Measurements from ENCODE around the gene PDE11A.
"Not testable (repeated sequence)": the region's sequence is repeated elsewhere in the genome, so short reads cannot be mapped to it uniquely, and the experiment has no call there.

The PDE11A gene

DNA sequence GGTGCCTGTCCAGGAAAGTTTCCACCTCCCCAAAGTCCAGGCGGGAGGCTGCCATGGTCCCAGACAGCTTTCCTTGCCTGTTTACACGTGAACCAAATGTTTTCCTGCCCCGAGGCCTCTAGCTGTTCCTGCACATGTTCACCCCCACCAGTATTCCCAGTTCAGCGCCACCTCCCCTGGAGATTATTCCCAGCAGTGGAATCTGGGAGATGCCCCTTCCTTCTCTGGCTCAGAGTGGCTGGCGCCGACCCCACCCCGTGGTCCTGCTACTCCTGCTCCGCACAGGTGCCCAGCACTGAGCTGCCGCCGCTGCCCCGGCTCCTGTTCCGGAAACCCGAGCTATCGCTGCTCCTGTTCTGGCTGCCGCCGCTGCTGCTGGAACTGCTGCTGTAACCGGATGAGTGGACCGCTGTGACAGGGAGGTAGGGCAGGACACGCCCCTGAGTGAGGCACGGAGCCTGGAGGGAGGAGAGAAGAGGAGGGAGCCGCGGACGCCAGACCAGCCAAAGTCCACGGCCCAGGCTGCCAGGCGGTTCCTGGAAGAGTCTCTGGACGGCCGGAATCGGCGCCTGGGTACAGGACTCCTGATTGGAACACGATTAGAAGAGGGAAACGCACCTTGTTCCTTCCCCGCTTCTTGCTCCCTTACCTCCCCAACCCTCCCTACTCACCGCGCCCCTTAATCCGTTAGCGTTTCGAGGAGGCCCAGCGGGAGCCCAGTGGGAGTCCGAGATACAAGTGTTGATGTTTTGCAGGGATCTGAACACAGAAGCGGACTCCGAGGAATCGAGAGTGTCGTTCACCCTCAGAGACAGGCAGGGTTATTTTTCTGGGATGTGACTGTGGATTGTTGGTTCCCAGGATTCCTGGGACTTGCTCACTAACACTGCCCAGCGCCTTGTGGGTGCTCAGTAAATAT is at the start of gene PDE11A:
TSS of gene PDE11A (minus strand) at position 395 of the 919 bp plus-strand sequence. CDS start at position 55, 340 bp downstream.
- DNase-seq = peak in 9 of 10 donors; percentile 15 to 93 (median 51)
- intact Hi-C loops (cut with DNase I) = no loop called here

GRCh38 chr2:178119179-178119922 is 46.8 kb upstream of the PDE11A start:
- DNase-seq = no peak
- intact Hi-C loops (cut with DNase I) = no loop called here

- DNase-seq = no peak
- intact Hi-C loops (cut with DNase I) = no loop called here
Observed at GRCh38 chr2:178117725-178118124, 45.1 kb upstream of the PDE11A start.

- intact Hi-C loops (cut with DNase I) = no loop called here
Observed at GRCh38 chr2:178115271-178115670, 42.7 kb upstream of the PDE11A start.

DNA sequence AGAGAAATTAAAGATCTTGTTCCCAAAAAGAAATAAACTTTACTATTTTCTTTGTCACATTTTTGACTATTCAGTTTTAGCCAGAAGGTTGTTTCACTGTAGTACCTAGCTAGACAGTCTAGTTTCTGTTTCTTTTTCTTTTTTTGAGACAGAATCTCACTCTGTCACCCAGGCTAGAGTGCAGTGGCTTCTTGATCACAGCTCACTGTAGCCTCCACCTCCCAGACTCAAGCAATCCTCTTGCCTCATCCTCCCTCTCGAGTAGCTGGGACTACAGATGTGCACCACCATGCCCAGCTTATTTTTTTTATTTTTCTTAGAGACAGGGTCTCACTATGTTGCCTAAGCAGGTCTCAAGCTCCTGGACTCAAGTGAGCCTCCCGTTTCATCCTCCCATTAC is 41.9 kb upstream of the PDE11A start:
- no peak for DNase-seq
- intact Hi-C loops (cut with DNase I) = loop anchor here (5.0 kb wide), 2 partner anchors 78 to 303 kb away; partner anchors contain the start of gene OSBPL6

More at GRCh38 chr2:178115271-178115670, 42.7 kb upstream of the PDE11A start:
- no peak for DNase-seq

GRCh38 chr2:178112202-178113152 is 39.9 kb upstream of the PDE11A start, which contains the start of gene RBM45:
TSS of gene RBM45 (plus strand) at chr2:178112437. CDS start at chr2:178112547, 110 bp downstream.
- DNase-seq = peak; percentile 77 to 98 (median 88)

GRCh38 chr2:178111743-178112142 is 39.2 kb upstream of the PDE11A start:
- DNase-seq = no peak
- intact Hi-C loops (cut with DNase I) = loop anchor here (5.0 kb wide), 2 partner anchors 81 to 306 kb away; partner anchors contain the start of gene OSBPL6

More at GRCh38 chr2:178112202-178113152, 39.9 kb upstream of the PDE11A start, which contains the start of gene RBM45:
- intact Hi-C loops (cut with DNase I) = loop anchor here (5.0 kb wide), 2 partner anchors 80 to 305 kb away; partner anchors contain the start of gene OSBPL6

DNA sequence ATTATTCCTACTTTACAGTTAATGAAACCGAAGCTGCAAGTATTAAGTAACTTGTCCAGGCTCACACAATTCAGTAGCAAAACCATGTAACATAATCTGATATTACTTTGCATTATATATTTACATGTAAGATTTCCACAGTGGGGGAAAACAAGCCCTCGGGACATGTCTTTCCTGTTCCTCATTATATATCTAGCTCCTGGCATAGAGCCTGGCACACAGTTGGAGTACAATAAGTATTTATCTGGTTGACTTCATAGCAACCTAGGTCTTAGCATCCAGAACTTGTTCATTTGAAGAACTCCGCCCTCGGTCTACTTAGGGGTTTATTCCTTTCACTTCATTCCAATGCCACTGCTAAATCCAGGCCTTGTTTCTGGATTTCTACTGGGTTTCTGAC is 38.1 kb upstream of the PDE11A start:
- DNase-seq = no peak
- intact Hi-C loops (cut with DNase I) = loop anchor here (5.0 kb wide), 2 partner anchors 82 to 307 kb away; partner anchors contain the start of gene OSBPL6

- intact Hi-C loops (cut with DNase I) = loop anchor here (5.0 kb wide), 2 partner anchors 82 to 307 kb away; partner anchors contain the start of gene OSBPL6
- no peak for DNase-seq
Observed at GRCh38 chr2:178109813-178110212, 37.2 kb upstream of the PDE11A start.

- intact Hi-C loops (cut with DNase I) = no loop called here
- DNase-seq = peak in 1 of 10 donors; percentile 78
Observed at GRCh38 chr2:178108176-178108575, 35.6 kb upstream of the PDE11A start.

DNA sequence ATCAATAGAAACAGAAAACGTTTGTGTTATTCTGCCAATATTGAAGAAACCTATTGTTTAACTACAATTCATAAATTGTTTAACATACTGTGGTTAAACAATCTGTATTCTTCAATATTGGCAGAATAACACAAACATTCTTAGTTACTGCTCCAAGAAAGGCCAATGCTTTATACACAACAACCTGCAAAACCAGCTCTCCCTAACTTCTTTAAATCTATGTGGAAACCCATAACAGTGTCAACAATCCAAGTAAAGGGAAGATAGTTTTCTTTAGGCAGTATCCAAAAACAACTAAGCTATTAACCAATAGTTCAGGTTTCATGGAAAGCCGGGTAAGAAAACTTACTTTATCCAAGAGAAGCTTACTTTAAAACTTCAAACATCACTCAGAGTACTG is 33.5 kb upstream of the PDE11A start:
- intact Hi-C loops (cut with DNase I) = no loop called here

DNA sequence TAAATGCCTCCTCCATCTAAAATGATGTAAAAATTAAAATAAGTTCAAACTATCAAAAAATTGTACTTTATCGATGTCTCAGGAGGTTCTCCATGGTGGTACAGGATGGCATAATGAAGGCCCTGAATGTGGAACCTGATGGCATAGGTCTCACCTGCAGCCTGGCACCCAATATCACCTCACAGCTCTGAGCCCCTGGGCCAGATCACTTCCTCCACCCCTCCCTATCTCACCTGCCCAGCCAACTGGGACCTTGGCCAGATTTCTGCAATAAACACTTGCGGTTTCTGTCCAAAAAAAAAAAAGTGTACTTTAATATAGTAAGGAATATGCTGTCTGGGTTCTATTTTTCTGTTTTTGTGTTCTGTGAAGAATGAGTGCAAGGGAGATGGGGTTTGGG is 33.0 kb upstream of the PDE11A start:
- intact Hi-C loops (cut with DNase I) = no loop called here
- no peak for DNase-seq

More for the DNA sequence above, 33.5 kb upstream of the PDE11A start:
- DNase-seq = no peak

GRCh38 chr2:178101321-178102079 is 28.9 kb upstream of the PDE11A start:
- intact Hi-C loops (cut with DNase I) = no loop called here
- DNase-seq = no peak

DNA sequence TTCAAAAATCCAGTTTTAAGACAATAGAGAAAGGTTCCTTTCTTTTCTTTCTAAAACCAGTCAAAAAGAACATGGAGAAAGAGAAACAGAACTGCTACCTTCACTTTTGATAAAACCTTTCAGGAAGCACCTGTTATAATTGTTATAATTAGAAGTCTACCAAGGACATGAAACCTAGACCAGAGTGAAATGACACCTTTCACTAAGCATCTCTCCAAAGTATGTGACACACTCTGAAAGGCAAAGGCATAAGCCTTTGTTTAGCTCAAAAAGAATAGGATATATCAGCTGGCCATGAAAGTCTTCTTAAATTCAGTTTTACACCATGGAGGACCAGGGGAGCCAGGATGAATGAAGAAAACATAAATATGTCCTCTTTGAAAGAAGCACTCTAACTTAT is 20.9 kb upstream of the PDE11A start:
- intact Hi-C loops (cut with DNase I) = no loop called here
- no peak for DNase-seq

DNA sequence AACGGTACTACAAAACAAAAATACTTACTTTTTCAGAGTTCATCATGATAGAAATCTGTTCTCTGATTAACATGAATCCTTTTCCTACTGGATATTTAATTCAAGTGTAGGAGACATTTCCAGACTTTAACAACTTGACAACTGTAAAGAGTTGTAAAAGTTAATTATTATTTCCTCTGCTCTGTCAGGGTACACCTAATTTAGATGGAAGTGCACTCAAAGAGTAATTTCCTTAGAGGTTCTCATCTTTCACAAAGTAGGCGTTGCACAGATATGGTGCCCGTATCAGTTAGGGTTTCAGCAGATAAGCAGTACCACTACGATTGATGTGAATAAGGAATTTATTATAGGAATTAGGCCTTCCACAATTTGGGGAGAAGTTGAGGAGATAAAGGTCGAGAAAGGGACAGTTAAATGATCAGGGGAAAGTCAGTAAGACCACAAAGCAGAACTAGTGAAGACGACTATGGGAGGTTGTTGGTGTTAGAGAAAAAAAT is 16.2 kb upstream of the PDE11A start:
- DNase-seq = no peak
- intact Hi-C loops (cut with DNase I) = no loop called here

DNA sequence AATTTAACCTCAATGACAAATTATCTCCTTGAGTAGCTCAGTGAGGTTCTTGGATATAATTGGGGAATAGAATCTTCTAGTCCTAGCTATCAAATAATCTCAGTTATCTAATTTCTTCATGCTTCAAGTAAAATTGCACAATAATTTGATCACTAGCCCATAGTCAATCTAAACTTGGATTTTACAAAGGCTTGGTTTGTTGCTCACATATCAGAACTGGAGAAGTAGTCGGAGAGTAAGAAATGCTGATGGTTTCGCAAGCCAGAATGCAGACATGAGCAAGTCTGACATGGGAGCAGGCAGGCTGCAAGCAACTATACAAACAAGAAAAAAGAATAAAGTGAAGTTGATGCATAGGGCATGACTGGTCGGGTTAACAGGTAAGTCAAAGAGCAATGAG is 11.7 kb upstream of the PDE11A start:
- intact Hi-C loops (cut with DNase I) = no loop called here
- DNase-seq = no peak

GRCh38 chr2:178082408-178083045 is 9.9 kb upstream of the PDE11A start:
- no peak for DNase-seq
- intact Hi-C loops (cut with DNase I) = no loop called here

GRCh38 chr2:178079279-178079678 is 6.7 kb upstream of the PDE11A start:
- DNase-seq; intact Hi-C loops (cut with DNase I): not testable (repeated sequence)

Measured in posterior cingulate gyrus (tissue), 11 donors.